HCT116 (cell line): ENCODE measurements around the gene TAS1R2. TPM values are rescaled to one million over a fixed set of nuclear protein-coding genes. Genes with fewer than 3 reads are reported as not detected.

Experiments
- ATAC-seq: fragments of 200-7000 bp; cut with Tn5 transposase; 2 replicates; pipeline ENCODE4 v1.9.1; 2020; ENCODE audit warnings: mild to moderate bottlenecking, moderate library complexity
- BruUV-seq: library from RNA; stranded (reverse); fragments of 400-500 nt; replicated peaks from 2 replicates; lab custom pipeline; 2021; lab: Mats Ljungman, UMichigan
- CTCF ChIA-PET: fragments of 300-600 bp; sonication (Branson Sonifier 250); formaldehyde crosslinking; loops from one replicate; lab custom pipeline; 2021; ENCODE audit warnings: antibody characterized with exemption; lab: Charles Lee
- POLR2A ChIA-PET: fragments of 300-600, 350-600 bp; sonication (Branson Sonifier 250); formaldehyde crosslinking; loops from one replicate; lab custom pipeline; 2021; ENCODE audit warnings: antibody characterized with exemption; lab: Charles Lee
- RAD21 ChIA-PET, 2 experiments: fragments of 300-600 bp; sonication (Branson Sonifier 250); formaldehyde crosslinking; loops; one replicate each; lab custom pipeline; 2023; ENCODE audit warnings: low total read pairs in 2 of 2; ENCODE audit not compliant: uncharacterized antibody in 2 of 2, unreplicated experiment in 2 of 2, low non-redundant PET in 1 of 2; lab: Charles Lee
- DNase-seq: peaks from one replicate; pipeline ENCODE4 v3.0.0-alpha.2; 2010; ENCODE audit warnings: low read depth, low spot score
- H2AFZ ChIP-seq: fragments of 200-600 bp; shearing (Covaris generic), sonication (generic); 2 replicates; pipeline ENCODE4 v1.6.1; 2017; ENCODE audit warnings: low read depth, mixed run types, mixed read lengths, antibody characterized with exemption, low read length; ENCODE audit not compliant: poor library complexity, severe bottlenecking
- H3K27ac ChIP-seq: 2 replicates; pipeline ENCODE4 v1.5.1; 2012; ENCODE audit warnings: low read depth, low read length
- H3K27me3 ChIP-seq: fragments of 200-600 bp; sonication (generic); 2 replicates; pipeline ENCODE4 v1.6.1; 2016; ENCODE audit warnings: mixed run types, low read length, mixed read lengths; ENCODE audit not compliant: insufficient read depth
- H3K36me3 ChIP-seq, 2 experiments: fragments of 200-500 bp in 1 of 2; fragments of 200-600 bp in 1 of 2; sonication (Bioruptor generic) in 1 of 2; sonication (generic) in 1 of 2; 2 replicates each; pipeline versions ENCODE4 v1.5.1 to v1.6.1; 2014 to 2016; ENCODE audit warnings: low read length in 2 of 2, inconsistent platforms in 1 of 2, mixed read lengths in 1 of 2, mixed run types in 1 of 2; ENCODE audit not compliant: insufficient read depth in 2 of 2, control insufficient read depth in 1 of 2
- H3K4me1 ChIP-seq, 2 experiments: fragments of 200-600 bp in 1 of 2; sonication (generic) in 1 of 2; 2 replicates each; pipeline versions ENCODE4 v1.5.1 to v1.6.1; 2012 to 2017; ENCODE audit warnings: low read length in 2 of 2, inconsistent platforms in 1 of 2, mild to moderate bottlenecking in 1 of 2, mixed read lengths in 1 of 2, mixed run types in 1 of 2, moderate library complexity in 1 of 2; ENCODE audit not compliant: insufficient read depth in 2 of 2, control insufficient read depth in 1 of 2
- H3K4me2 ChIP-seq: fragments of 200-600 bp; sonication (generic); 2 replicates; pipeline ENCODE4 v1.6.1; 2017; ENCODE audit warnings: mixed run types, low read length, mixed read lengths
- H3K4me3 ChIP-seq, 2 experiments: fragments of 200-600 bp in 1 of 2; sonication (generic) in 1 of 2; replicated peaks in 1 of 2; 2 replicates each; pipeline ENCODE4 v1.5.1; 2011 to 2016; ENCODE audit warnings: low read length in 2 of 2, control low read depth in 1 of 2, low read depth in 1 of 2, mild to moderate bottlenecking in 1 of 2, mixed read lengths in 1 of 2, mixed run types in 1 of 2
- H3K79me2 ChIP-seq: fragments of 200-600 bp; sonication (generic); 2 replicates; pipeline ENCODE4 v1.6.1; 2017; ENCODE audit warnings: mild to moderate bottlenecking, mixed run types, low read length, moderate library complexity, mixed read lengths; ENCODE audit not compliant: insufficient read depth
- H3K9ac ChIP-seq: fragments of 200-600 bp; sonication (generic); 2 replicates; pipeline ENCODE4 v1.6.1; 2016; ENCODE audit warnings: low read length, mixed read lengths
- H3K9me2 ChIP-seq: fragments of 200-600 bp; sonication (generic), shearing (Covaris generic); 2 replicates; pipeline ENCODE4 v1.6.1; 2017; ENCODE audit warnings: mixed run types, mild to moderate bottlenecking, moderate library complexity; ENCODE audit not compliant: insufficient read depth
- H3K9me3 ChIP-seq, 2 experiments: fragments of 200-500 bp in 1 of 2; fragments of 200-600 bp in 1 of 2; sonication (Bioruptor generic) in 1 of 2; sonication (generic) in 1 of 2; 2 replicates each; pipeline ENCODE4 v1.6.1; 2014 to 2017; ENCODE audit warnings: low read length in 2 of 2, mixed read lengths in 2 of 2, inconsistent platforms in 1 of 2, low read depth in 1 of 2, mild to moderate bottlenecking in 1 of 2, mixed run types in 1 of 2, moderate library complexity in 1 of 2; ENCODE audit not compliant: control insufficient read depth in 1 of 2, insufficient read depth in 1 of 2
- H4K20me1 ChIP-seq: fragments of 200-600 bp; sonication (generic), shearing (Covaris generic); 2 replicates; pipeline ENCODE4 v1.6.1; 2017; ENCODE audit warnings: mixed run types, mild to moderate bottlenecking, moderate library complexity; ENCODE audit not compliant: insufficient read depth
- ATF3 ChIP-seq: IDR thresholded peaks from 2 replicates; pipeline ENCODE4 v1.6.1; 2012
- CBX3 ChIP-seq: IDR thresholded peaks from 2 replicates; pipeline ENCODE4 v1.6.1; 2012; ENCODE audit warnings: low read depth
- EGR1 ChIP-seq: IDR thresholded peaks from 2 replicates; pipeline ENCODE4 v1.6.1; 2012; ENCODE audit warnings: low read depth
- ELF1 ChIP-seq: IDR thresholded peaks from 2 replicates; pipeline ENCODE4 v1.6.1; 2012; ENCODE audit warnings: low read depth, borderline replicate concordance
- POLR2AphosphoS5 ChIP-seq: IDR thresholded peaks from 2 replicates; pipeline ENCODE4 v1.6.1; 2011; ENCODE audit warnings: mild to moderate bottlenecking, low read depth, low read length, moderate library complexity
- RAD21 ChIP-seq: IDR thresholded peaks from 2 replicates; pipeline ENCODE4 v1.6.1; 2012; ENCODE audit warnings: low read depth, mild to moderate bottlenecking
- SIN3A ChIP-seq: IDR thresholded peaks from 2 replicates; pipeline ENCODE4 v1.6.1; 2012; ENCODE audit warnings: low read depth
- SP1 ChIP-seq: IDR thresholded peaks from 2 replicates; pipeline ENCODE4 v1.6.1; 2012; ENCODE audit warnings: low read depth
- SRF ChIP-seq: IDR thresholded peaks from 2 replicates; pipeline ENCODE4 v1.6.1; 2012; ENCODE audit warnings: low read depth
- ZBTB33 ChIP-seq: IDR thresholded peaks from 2 replicates; pipeline ENCODE4 v1.6.1; 2011; ENCODE audit warnings: mild to moderate bottlenecking, low read length, moderate library complexity; ENCODE audit not compliant: insufficient replicate concordance; ENCODE audit errors: extremely low read depth
- ZNF274 ChIP-seq: fragments of 200-500 bp; sonication (Bioruptor generic); IDR thresholded peaks from 2 replicates; pipeline ENCODE4 v1.6.1; 2014; ENCODE audit warnings: mild to moderate bottlenecking, low read depth, low read length, inconsistent platforms
- intact Hi-C: fragments of 100-400 bp; cut with micrococcal nuclease; formaldehyde crosslinking; loops from 2 replicates; pipeline ENCODE4 v1.10.0; 2022
- total RNA-seq: library from RNA; stranded (reverse); gene quantifications from one replicate; pipeline ENCODE4 v1.2.1, GENCODE V29; 2021; ENCODE audit not compliant: unreplicated experiment

Gene TAS1R2
- total RNA-seq, 1 experiment from 2014 or later: not detected

GRCh38 chr1:18882486-18882885 is 23.0 kb upstream of the TAS1R2 start:
- H3K9me3 ChIP-seq: no peaks in the 10 kb centered on the region
- H3K4me1 ChIP-seq: peaks cover 0 to 5% of the 10 kb centered on the region in 2 experiments; a peak in 1 of 4 replicates
- no peaks in the 10 kb centered on the region for H3K36me3 ChIP-seq
- no peak for ATAC-seq
- CTCF ChIA-PET: no interaction called here
- POLR2A ChIA-PET: no interaction called here
- H3K27ac ChIP-seq: no peak overlapping the region
- RAD21 ChIA-PET: no interaction called here
- H3K4me3 ChIP-seq: no peak overlapping the region
- H3K79me2 ChIP-seq: no peaks in the 10 kb centered on the region
- H3K9ac ChIP-seq: no peak overlapping the region
- no peaks in the 10 kb centered on the region for H3K27me3 ChIP-seq
- no peaks in the 10 kb centered on the region for H4K20me1 ChIP-seq
- BruUV-seq: no TSS peak
- no peak for DNase-seq
- no peak overlapping the region for H2AFZ ChIP-seq
- no peak overlapping the region for H3K4me2 ChIP-seq
- TF ChIP-seq SP1 (no peak), RAD21 (no peak), SIN3A (no peak), SRF (no peak), ATF3 (no peak), ZNF274 (no peak), CBX3 (no peak), ZBTB33 (no peak), EGR1 (no peak), ELF1 (no peak), POLR2AphosphoS5 (no peak)
- no peaks in the 10 kb centered on the region for H3K9me2 ChIP-seq
- intact Hi-C loops: loop anchor here (5.0 kb wide), 1 partner anchor 360 kb away; no protein-coding TSS in a partner anchor
